Endothelial cell of umbilical vein (primary cell): ENCODE data around the gene FRMD7.

ENCODE experiments used
- EZH2 ChIP-seq: IDR thresholded peaks from 2 replicates; pipeline ENCODE4 v1.6.1; 2012; ENCODE audit warnings: borderline replicate concordance, low read depth, mild to moderate bottlenecking, moderate library complexity, low read length, inconsistent platforms; ENCODE audit not compliant: severe bottlenecking
- FOS ChIP-seq: IDR thresholded peaks from 2 replicates; pipeline ENCODE4 v1.6.1; 2011; ENCODE audit warnings: mild to moderate bottlenecking, low read length, moderate library complexity, borderline replicate concordance; ENCODE audit not compliant: insufficient read depth
- MYC ChIP-seq: IDR thresholded peaks from one replicate; pipeline ENCODE4 v1.6.1; 2011; ENCODE audit warnings: mild to moderate bottlenecking, low read depth, low read length
- POLR2A ChIP-seq: IDR thresholded peaks from 2 replicates; pipeline ENCODE4 v1.6.1; 2012; ENCODE audit warnings: low read depth, mild to moderate bottlenecking, control low read depth, low read length
- POLR2AphosphoS5 ChIP-seq: IDR thresholded peaks from 2 replicates; pipeline ENCODE4 v1.6.1; 2012; ENCODE audit warnings: low read depth, mild to moderate bottlenecking, control low read depth, low read length, moderate library complexity; ENCODE audit not compliant: insufficient read depth
- TF ChIP-seq, protein P1 (sequence below), 2 donors: IDR thresholded peaks; 1 replicate in 1 of 2; 2 replicates in 1 of 2; pipeline ENCODE4 v1.5.1; 2011; ENCODE audit warnings: low read length in 2 of 2, mild to moderate bottlenecking in 2 of 2, moderate library complexity in 2 of 2, control low read depth in 1 of 2, inconsistent platforms in 1 of 2, low read depth in 1 of 2; ENCODE audit not compliant: insufficient read depth in 1 of 2; ENCODE audit errors: extremely low read depth in 1 of 2

DNA sequence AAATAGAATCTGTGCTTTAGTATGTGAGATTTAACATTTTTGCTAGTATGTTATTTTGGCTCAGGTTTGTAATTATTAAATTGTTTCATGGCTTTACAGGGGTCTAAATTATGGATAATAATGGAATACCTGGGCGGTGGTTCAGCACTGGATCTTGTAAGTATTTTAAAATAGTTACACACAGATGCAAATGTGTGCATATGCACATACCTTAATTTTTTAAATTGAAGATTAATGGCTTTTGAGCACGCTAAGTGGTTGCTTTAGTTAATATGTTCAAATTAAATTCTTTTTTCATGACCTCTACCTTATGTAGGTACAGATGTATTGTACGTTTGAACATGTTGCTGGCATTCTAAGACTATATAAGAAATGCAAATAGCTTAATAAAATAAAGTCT is 64.5 kb downstream of the FRMD7 start:
- TF ChIP-seq POLR2A: no peak
- TF ChIP-seq, protein P1, sequence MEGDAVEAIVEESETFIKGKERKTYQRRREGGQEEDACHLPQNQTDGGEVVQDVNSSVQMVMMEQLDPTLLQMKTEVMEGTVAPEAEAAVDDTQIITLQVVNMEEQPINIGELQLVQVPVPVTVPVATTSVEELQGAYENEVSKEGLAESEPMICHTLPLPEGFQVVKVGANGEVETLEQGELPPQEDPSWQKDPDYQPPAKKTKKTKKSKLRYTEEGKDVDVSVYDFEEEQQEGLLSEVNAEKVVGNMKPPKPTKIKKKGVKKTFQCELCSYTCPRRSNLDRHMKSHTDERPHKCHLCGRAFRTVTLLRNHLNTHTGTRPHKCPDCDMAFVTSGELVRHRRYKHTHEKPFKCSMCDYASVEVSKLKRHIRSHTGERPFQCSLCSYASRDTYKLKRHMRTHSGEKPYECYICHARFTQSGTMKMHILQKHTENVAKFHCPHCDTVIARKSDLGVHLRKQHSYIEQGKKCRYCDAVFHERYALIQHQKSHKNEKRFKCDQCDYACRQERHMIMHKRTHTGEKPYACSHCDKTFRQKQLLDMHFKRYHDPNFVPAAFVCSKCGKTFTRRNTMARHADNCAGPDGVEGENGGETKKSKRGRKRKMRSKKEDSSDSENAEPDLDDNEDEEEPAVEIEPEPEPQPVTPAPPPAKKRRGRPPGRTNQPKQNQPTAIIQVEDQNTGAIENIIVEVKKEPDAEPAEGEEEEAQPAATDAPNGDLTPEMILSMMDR (IDR thresholded peaks at IDR 0.05; ENCODE audit: extremely low read depth in 1 of 2, insufficient read depth in 1 of 2, low read depth in 1 of 2, low read length in 2 of 2): no peak
- no peak for TF ChIP-seq FOS
- TF ChIP-seq EZH2: no peak
- no peak for TF ChIP-seq POLR2AphosphoS5
- TF ChIP-seq MYC: no peak
